ENCODE data around the gene RAB20.

RAB20 gene

DNA sequence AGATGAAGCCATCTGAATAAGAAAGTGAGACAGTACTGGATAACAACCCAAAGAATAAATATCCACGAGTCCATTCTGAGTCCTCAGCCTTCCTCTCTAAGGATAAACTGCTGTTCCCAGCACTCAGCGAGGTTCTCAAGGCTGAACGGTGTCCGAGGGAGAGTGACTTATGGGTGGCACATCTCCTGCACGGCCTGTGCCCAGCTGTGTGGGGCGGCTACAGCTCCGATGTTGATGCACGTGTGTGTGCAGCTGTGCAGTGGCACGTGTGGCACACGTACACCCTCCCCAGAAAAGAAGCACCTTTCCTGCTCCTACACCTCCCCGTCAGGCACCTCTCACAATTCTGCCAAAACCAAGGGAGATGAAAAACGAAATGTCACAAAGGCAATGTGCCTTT lies 45.0 kb downstream of the RAB20 start:
- H3K27ac ChIP-seq (ENCODE audit: low read depth, low read length, poor library complexity, severe bottlenecking), result no peak overlapping the region
- no peak overlapping the region for H3K4me2 ChIP-seq (ENCODE audit: low read length)
- no peaks in the 10 kb centered on the region for H3F3A ChIP-seq (ENCODE audit: insufficient read depth, low read length)
- H3K9me2 ChIP-seq (ENCODE audit: low read depth, low read length), result no peaks in the 10 kb centered on the region
- no peak overlapping the region for H3K4me3 ChIP-seq (ENCODE audit: low read depth, low read length, poor library complexity, severe bottlenecking)
- no peak for TF ChIP-seq EZH2 (IDR thresholded peaks at IDR 0.05; ENCODE audit: borderline replicate concordance, low read length)
- TF ChIP-seq, protein P1, sequence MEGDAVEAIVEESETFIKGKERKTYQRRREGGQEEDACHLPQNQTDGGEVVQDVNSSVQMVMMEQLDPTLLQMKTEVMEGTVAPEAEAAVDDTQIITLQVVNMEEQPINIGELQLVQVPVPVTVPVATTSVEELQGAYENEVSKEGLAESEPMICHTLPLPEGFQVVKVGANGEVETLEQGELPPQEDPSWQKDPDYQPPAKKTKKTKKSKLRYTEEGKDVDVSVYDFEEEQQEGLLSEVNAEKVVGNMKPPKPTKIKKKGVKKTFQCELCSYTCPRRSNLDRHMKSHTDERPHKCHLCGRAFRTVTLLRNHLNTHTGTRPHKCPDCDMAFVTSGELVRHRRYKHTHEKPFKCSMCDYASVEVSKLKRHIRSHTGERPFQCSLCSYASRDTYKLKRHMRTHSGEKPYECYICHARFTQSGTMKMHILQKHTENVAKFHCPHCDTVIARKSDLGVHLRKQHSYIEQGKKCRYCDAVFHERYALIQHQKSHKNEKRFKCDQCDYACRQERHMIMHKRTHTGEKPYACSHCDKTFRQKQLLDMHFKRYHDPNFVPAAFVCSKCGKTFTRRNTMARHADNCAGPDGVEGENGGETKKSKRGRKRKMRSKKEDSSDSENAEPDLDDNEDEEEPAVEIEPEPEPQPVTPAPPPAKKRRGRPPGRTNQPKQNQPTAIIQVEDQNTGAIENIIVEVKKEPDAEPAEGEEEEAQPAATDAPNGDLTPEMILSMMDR (IDR thresholded peaks at IDR 0.05; ENCODE audit: low read length), result no peak
- H4K20me1 ChIP-seq (ENCODE audit: insufficient read depth, low read length), result no peaks in the 10 kb centered on the region
- H3K27me3 ChIP-seq (ENCODE audit: insufficient read depth, low read length), result peaks cover 12% of the 10 kb centered on the region; the same call in 1 of the 2 replicates
- no peaks in the 10 kb centered on the region for H3K36me3 ChIP-seq (ENCODE audit: insufficient read depth, low read length)
- H3K9ac ChIP-seq (ENCODE audit: low read length), result no peak overlapping the region
- no peak overlapping the region for H2AFZ ChIP-seq (ENCODE audit: low read length)
- H3K9me3 ChIP-seq (ENCODE audit: low read length), result no peaks in the 10 kb centered on the region
- no peaks in the 10 kb centered on the region for H3K4me1 ChIP-seq (ENCODE audit: insufficient read depth, low read length, severe bottlenecking)
- H3K79me2 ChIP-seq (ENCODE audit: insufficient read depth, low read length), result no peaks in the 10 kb centered on the region

DNA sequence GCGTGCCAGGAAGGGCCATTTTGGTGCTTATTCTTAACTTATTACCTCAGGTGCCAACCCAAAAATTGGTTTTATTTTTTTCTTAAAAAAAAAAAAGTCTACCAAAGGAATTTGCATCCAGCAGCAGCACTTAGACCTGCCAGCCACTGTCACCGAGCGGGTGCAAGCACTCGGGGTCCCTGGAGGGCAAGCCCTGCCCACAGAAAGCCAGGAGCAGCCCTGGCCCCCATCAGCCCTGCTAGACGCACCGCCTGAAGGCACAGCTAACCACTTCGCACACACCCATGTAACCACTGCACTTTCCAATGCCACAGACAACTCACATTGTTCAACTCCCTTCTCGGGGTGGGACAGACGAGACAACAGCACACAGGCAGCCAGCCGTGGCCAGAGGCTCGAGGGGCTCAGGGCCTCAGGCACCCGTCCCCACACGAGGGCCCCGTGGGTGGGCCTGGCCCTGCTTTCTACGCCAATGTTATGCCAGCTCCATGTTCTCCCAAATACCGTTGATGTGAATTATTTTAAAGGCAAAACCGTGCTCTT lies 49.3 kb downstream of the RAB20 start:
- Histone ChIP-seq H3K9ac (ENCODE audit: low read length) (no peak overlapping the region), H3K36me3 (ENCODE audit: insufficient read depth, low read length) (no peaks in the 10 kb centered on the region), H3K9me3 (ENCODE audit: low read length) (no peaks in the 10 kb centered on the region), H3K4me2 (ENCODE audit: low read length) (no peak overlapping the region), H3K79me2 (ENCODE audit: insufficient read depth, low read length) (no peaks in the 10 kb centered on the region), H3K4me3 (ENCODE audit: low read depth, low read length, poor library complexity, severe bottlenecking) (no peak overlapping the region), H4K20me1 (ENCODE audit: insufficient read depth, low read length) (no peaks in the 10 kb centered on the region), H3K27ac (ENCODE audit: low read depth, low read length, poor library complexity, severe bottlenecking) (no peak overlapping the region), H3K4me1 (ENCODE audit: insufficient read depth, low read length, severe bottlenecking) (no peaks in the 10 kb centered on the region), H3K9me2 (ENCODE audit: low read depth, low read length) (no peaks in the 10 kb centered on the region), H3K27me3 (ENCODE audit: insufficient read depth, low read length) (no peaks in the 10 kb centered on the region; the same call in 1 of the 2 replicates), H3F3A (ENCODE audit: insufficient read depth, low read length) (no peaks in the 10 kb centered on the region), H2AFZ (ENCODE audit: low read length) (no peak overlapping the region)
- TF ChIP-seq EZH2 (IDR thresholded peaks at IDR 0.05; ENCODE audit: borderline replicate concordance, low read length), result no peak
- TF ChIP-seq, protein P1 (IDR thresholded peaks at IDR 0.05; ENCODE audit: low read length), result no peak

DNA sequence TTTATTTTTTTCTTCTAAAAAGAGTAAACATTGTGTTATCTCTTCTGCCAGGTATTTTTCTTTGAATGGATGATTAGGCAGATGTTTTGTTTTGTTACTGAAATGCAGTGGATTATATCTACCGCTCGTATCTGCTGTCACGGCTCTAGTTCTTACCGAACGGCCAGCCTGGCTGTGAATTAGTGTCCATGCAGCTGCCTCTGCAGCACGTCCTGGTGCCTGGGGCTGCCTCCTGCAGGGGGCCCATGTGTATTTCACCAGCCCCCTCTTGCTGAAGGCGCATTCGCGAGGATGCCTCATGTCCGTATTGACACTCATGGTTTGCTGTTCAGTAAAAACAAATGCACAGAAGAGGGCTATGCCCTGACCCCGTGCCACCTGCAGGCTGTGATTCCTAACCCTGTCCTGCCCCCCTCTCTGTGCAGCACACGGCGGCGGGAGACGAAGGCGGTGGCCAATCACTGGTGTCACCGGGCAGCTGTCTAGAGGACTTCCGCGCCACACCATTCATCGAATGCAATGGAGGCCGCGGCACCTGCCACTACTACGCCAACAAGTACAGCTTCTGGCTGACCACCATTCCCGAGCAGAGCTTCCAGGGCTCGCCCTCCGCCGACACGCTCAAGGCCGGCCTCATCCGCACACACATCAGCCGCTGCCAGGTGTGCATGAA lies 49.9 kb downstream of the RAB20 start:
- H3K9me2 ChIP-seq (ENCODE audit: low read depth, low read length), result no peaks in the 10 kb centered on the region
- H3F3A ChIP-seq (ENCODE audit: insufficient read depth, low read length), result no peaks in the 10 kb centered on the region
- no peak overlapping the region for H3K9ac ChIP-seq (ENCODE audit: low read length)
- H3K27me3 ChIP-seq (ENCODE audit: insufficient read depth, low read length), result peaks cover 2% of the 10 kb centered on the region; the same call in 1 of the 2 replicates
- no peak overlapping the region for H2AFZ ChIP-seq (ENCODE audit: low read length)
- H3K79me2 ChIP-seq (ENCODE audit: insufficient read depth, low read length), result no peaks in the 10 kb centered on the region
- H3K4me3 ChIP-seq (ENCODE audit: low read depth, low read length, poor library complexity, severe bottlenecking), result no peak overlapping the region
- no peaks in the 10 kb centered on the region for H3K9me3 ChIP-seq (ENCODE audit: low read length)
- H4K20me1 ChIP-seq (ENCODE audit: insufficient read depth, low read length), result no peaks in the 10 kb centered on the region
- H3K36me3 ChIP-seq (ENCODE audit: insufficient read depth, low read length), result no peaks in the 10 kb centered on the region
- no peak overlapping the region for H3K4me2 ChIP-seq (ENCODE audit: low read length)
- no peaks in the 10 kb centered on the region for H3K4me1 ChIP-seq (ENCODE audit: insufficient read depth, low read length, severe bottlenecking)
- H3K27ac ChIP-seq (ENCODE audit: low read depth, low read length, poor library complexity, severe bottlenecking), result no peak overlapping the region
- TF ChIP-seq, protein P1 (IDR thresholded peaks at IDR 0.05; ENCODE audit: low read length), result no peak
- TF ChIP-seq EZH2 (IDR thresholded peaks at IDR 0.05; ENCODE audit: borderline replicate concordance, low read length), result no peak
